Loucy (cell line): Measurements from ENCODE around the gene MRPL52.

Experiments
- H2AFZ ChIP-seq: fragments of 200-600 bp; sonication (generic); 2 replicates; pipeline ENCODE4 v1.6.0; 2016; ENCODE audit warnings: antibody characterized with exemption, mild to moderate bottlenecking, low read length, moderate library complexity
- H3F3A ChIP-seq: fragments of 200-600 bp; 2 replicates; pipeline ENCODE4 v1.6.0; 2016; ENCODE audit warnings: antibody characterized with exemption, low read depth, mild to moderate bottlenecking
- H3K27me3 ChIP-seq: fragments of 200-600 bp; sonication (generic); 2 replicates; pipeline ENCODE4 v1.6.1; 2014; ENCODE audit warnings: low read length, mild to moderate bottlenecking; ENCODE audit not compliant: insufficient read depth, poor library complexity, severe bottlenecking
- H3K36me3 ChIP-seq: fragments of 200-600 bp; sonication (generic); 2 replicates; pipeline ENCODE4 v1.6.1; 2016; ENCODE audit warnings: low read length; ENCODE audit not compliant: insufficient read depth
- H3K4me1 ChIP-seq: fragments of 200-600 bp; sonication (generic); 2 replicates; pipeline ENCODE4 v1.5.1; 2014; ENCODE audit warnings: low read length, mild to moderate bottlenecking; ENCODE audit not compliant: insufficient read depth, poor library complexity, severe bottlenecking
- H3K4me2 ChIP-seq: fragments of 200-600 bp; sonication (generic); 2 replicates; pipeline ENCODE4 v1.6.0; 2014; ENCODE audit warnings: antibody characterized with exemption, low read length, low read depth, mild to moderate bottlenecking; ENCODE audit not compliant: poor library complexity, severe bottlenecking
- H3K4me3 ChIP-seq: fragments of 200-600 bp; sonication (generic); 2 replicates; pipeline ENCODE4 v1.5.1; 2014; ENCODE audit warnings: low read length, mild to moderate bottlenecking, mixed read lengths; ENCODE audit not compliant: poor library complexity, severe bottlenecking
- H3K79me2 ChIP-seq: fragments of 200-600 bp; sonication (generic); 2 replicates; pipeline ENCODE4 v1.6.1; 2014; ENCODE audit warnings: low read length; ENCODE audit not compliant: insufficient read depth
- H3K9ac ChIP-seq: fragments of 200-600 bp; sonication (generic); 2 replicates; pipeline ENCODE4 v1.6.0; 2014; ENCODE audit warnings: mild to moderate bottlenecking, low read depth, low read length, moderate library complexity; ENCODE audit not compliant: poor library complexity, severe bottlenecking
- H3K9me2 ChIP-seq: fragments of 200-600 bp; sonication (generic); replicated peaks from 2 replicates; pipeline ENCODE4 v1.6.1; 2016; ENCODE audit warnings: low read depth, low read length, mixed read lengths
- H3K9me3 ChIP-seq: fragments of 200-600 bp; sonication (generic); 2 replicates; pipeline ENCODE4 v1.6.1; 2014; ENCODE audit warnings: mild to moderate bottlenecking, antibody characterized with exemption, low read length, low read depth; ENCODE audit not compliant: insufficient read depth
- H4K20me1 ChIP-seq: fragments of 200-600 bp; sonication (generic); 2 replicates; pipeline ENCODE4 v1.6.0; 2014; ENCODE audit warnings: antibody characterized with exemption, low read length, mild to moderate bottlenecking; ENCODE audit not compliant: insufficient read depth, poor library complexity, severe bottlenecking
- CTCF ChIP-seq: fragments of 200-600 bp; sonication (generic); conservative IDR thresholded peaks from 2 replicates; pipeline ENCODE4 v1.5.1; 2014; ENCODE audit warnings: mild to moderate bottlenecking, antibody characterized with exemption, low read length
- EZH2phosphoT487 ChIP-seq: fragments of 200-600 bp; IDR thresholded peaks from 2 replicates; pipeline ENCODE4 v1.6.1; 2018; ENCODE audit warnings: antibody characterized with exemption, mild to moderate bottlenecking, moderate library complexity, borderline replicate concordance

The MRPL52 gene

GRCh38 chr14:22877000-22877501 lies 47.4 kb downstream of the MRPL52 start:
- no peak overlapping the region for H3K4me3 ChIP-seq
- H3K9me3 ChIP-seq = no peaks in the 10 kb centered on the region
- peaks cover 2% of the 10 kb centered on the region; the same call in 1 of the 2 replicates for H3K79me2 ChIP-seq
- peaks cover 14% of the 10 kb centered on the region; the same call in 1 of the 2 replicates for H3K36me3 ChIP-seq
- TF ChIP-seq EZH2phosphoT487 (no peak), CTCF (no peak)
- H3K27me3 ChIP-seq = no peaks in the 10 kb centered on the region
- H3F3A ChIP-seq = no peaks in the 10 kb centered on the region
- no peaks in the 10 kb centered on the region for H3K9me2 ChIP-seq
- no peak overlapping the region for H3K9ac ChIP-seq
- H2AFZ ChIP-seq = no peak overlapping the region
- H4K20me1 ChIP-seq = no peaks in the 10 kb centered on the region
- H3K4me1 ChIP-seq = peaks cover 8% of the 10 kb centered on the region
- no peak overlapping the region for H3K4me2 ChIP-seq

- Histone ChIP-seq H3K9ac (no peak overlapping the region), H3K4me3 (no peak overlapping the region), H2AFZ (no peak overlapping the region), H3K9me3 (no peaks in the 10 kb centered on the region), H3F3A (no peaks in the 10 kb centered on the region), H3K9me2 (no peaks in the 10 kb centered on the region), H4K20me1 (no peaks in the 10 kb centered on the region), H3K27me3 (no peaks in the 10 kb centered on the region), H3K4me1 (no peaks in the 10 kb centered on the region), H3K79me2 (no peaks in the 10 kb centered on the region), H3K36me3 (peaks cover 14% of the 10 kb centered on the region; the same call in 1 of the 2 replicates), H3K4me2 (no peak overlapping the region)
- TF ChIP-seq CTCF (no peak), EZH2phosphoT487 (no peak)
These were observed 48.9 kb downstream of the MRPL52 start for GRCh38 chr14:22878271-22879246.

- H3K27me3 ChIP-seq = no peaks in the 10 kb centered on the region
- H3K36me3 ChIP-seq = 0 out of 2 replicates have a peak, but pooled peaks cover 6% of the 10 kb centered on the region
- no peak overlapping the region for H3K4me3 ChIP-seq
- no peaks in the 10 kb centered on the region for H3K9me2 ChIP-seq
- H3K9ac ChIP-seq = no peak overlapping the region
- TF ChIP-seq CTCF (no peak), EZH2phosphoT487 (no peak)
- H3K79me2 ChIP-seq = no peaks in the 10 kb centered on the region
- no peaks in the 10 kb centered on the region for H4K20me1 ChIP-seq
- no peaks in the 10 kb centered on the region for H3K4me1 ChIP-seq
- no peaks in the 10 kb centered on the region for H3F3A ChIP-seq
- H3K9me3 ChIP-seq = no peaks in the 10 kb centered on the region
- H3K4me2 ChIP-seq = no peak overlapping the region
- no peak overlapping the region for H2AFZ ChIP-seq
These were observed 52.4 kb downstream of the MRPL52 start for GRCh38 chr14:22882064-22882463.
